Neural cell (in vitro differentiated cells): ENCODE measurements around the gene EYA2. TPM values are rescaled to one million over a fixed set of nuclear protein-coding genes. Genes with fewer than 3 reads are reported as not detected.

Experiments used
- H2AFZ ChIP-seq: fragments of 200-600, 300-800 bp; sonication (generic), shearing (Covaris generic); 2 replicates; pipeline ENCODE4 v1.6.0; 2014; ENCODE audit warnings: low read depth, mild to moderate bottlenecking, antibody characterized with exemption, low read length, moderate library complexity
- H3F3A ChIP-seq: fragments of 200-600 bp; shearing (Covaris generic); 2 replicates; pipeline ENCODE4 v1.6.1; 2016; ENCODE audit warnings: mild to moderate bottlenecking, moderate library complexity, mixed read lengths, antibody characterized with exemption, low read length; ENCODE audit not compliant: insufficient read depth, poor library complexity, severe bottlenecking
- H3K27ac ChIP-seq: fragments of 200-600, 300-800 bp; sonication (generic), shearing (Covaris generic); 2 replicates; pipeline ENCODE4 v1.5.1; 2014; ENCODE audit warnings: mild to moderate bottlenecking, low read length, moderate library complexity
- H3K27me3 ChIP-seq: fragments of 300-800, 200-600 bp; sonication (generic), shearing (Covaris generic); 2 replicates; pipeline ENCODE4 v1.6.0; 2014; ENCODE audit warnings: mild to moderate bottlenecking, low read depth, low read length, moderate library complexity; ENCODE audit not compliant: insufficient read depth
- H3K36me3 ChIP-seq: fragments of 300-800, 200-600 bp; sonication (generic), shearing (Covaris generic); 2 replicates; pipeline ENCODE4 v1.5.1; 2014; ENCODE audit warnings: mild to moderate bottlenecking, antibody characterized with exemption, low read length, moderate library complexity; ENCODE audit not compliant: insufficient read depth
- H3K4me2 ChIP-seq: fragments of 300-800, 200-600 bp; sonication (generic), shearing (Covaris generic); 2 replicates; pipeline ENCODE4 v1.6.0; 2014; ENCODE audit warnings: mild to moderate bottlenecking, low read length
- H3K4me3 ChIP-seq: fragments of 300-800, 200-600 bp; sonication (generic), shearing (Covaris generic); 2 replicates; pipeline ENCODE4 v1.5.1; 2014; ENCODE audit warnings: mild to moderate bottlenecking, low read length, moderate library complexity
- H3K79me2 ChIP-seq: fragments of 200-600 bp; shearing (Covaris generic); replicated peaks from 2 replicates; pipeline ENCODE4 v1.6.0; 2014; ENCODE audit warnings: mild to moderate bottlenecking, low read length, moderate library complexity; ENCODE audit not compliant: insufficient read depth
- H3K9ac ChIP-seq: fragments of 300-800, 200-600 bp; sonication (generic), shearing (Covaris generic); 2 replicates; pipeline ENCODE4 v1.6.1; 2016; ENCODE audit warnings: mild to moderate bottlenecking, low read length, mixed read lengths
- H3K9me2 ChIP-seq: fragments of 200-600 bp; shearing (Covaris generic); 2 replicates; pipeline ENCODE4 v1.6.1; 2016; ENCODE audit warnings: mild to moderate bottlenecking, low read length, mixed read lengths; ENCODE audit not compliant: insufficient read depth
- H3K9me3 ChIP-seq: fragments of 200-600, 300-800 bp; sonication (generic), shearing (Covaris generic); 2 replicates; pipeline ENCODE4 v1.6.1; 2016; ENCODE audit warnings: mild to moderate bottlenecking, mixed run types, low read length, moderate library complexity, mixed read lengths
- H4K20me1 ChIP-seq: fragments of 200-600 bp; shearing (Covaris generic); 2 replicates; pipeline ENCODE4 v1.6.1; 2016; ENCODE audit warnings: mild to moderate bottlenecking, mixed run types; ENCODE audit not compliant: insufficient read depth
- EP300 ChIP-seq: fragments of 450-650 bp; conservative IDR thresholded peaks from 2 replicates; pipeline ENCODE4 v1.6.1; 2014; ENCODE audit warnings: antibody characterized with exemption, mild to moderate bottlenecking, moderate library complexity; ENCODE audit not compliant: poor library complexity, severe bottlenecking
- EZH2 ChIP-seq: fragments of 200-600, 300-800 bp; shearing (Covaris generic), sonication (generic); IDR thresholded peaks from 2 replicates; pipeline ENCODE4 v1.6.1; 2014; ENCODE audit warnings: antibody characterized with exemption, low read length, borderline replicate concordance, mild to moderate bottlenecking; ENCODE audit not compliant: insufficient read depth, poor library complexity, severe bottlenecking
- MXI1 ChIP-seq: fragments of 450-650 bp; conservative IDR thresholded peaks from 2 replicates; pipeline ENCODE4 v1.6.1; 2014; ENCODE audit warnings: antibody characterized with exemption, mild to moderate bottlenecking; ENCODE audit not compliant: poor library complexity, severe bottlenecking
- POLR2AphosphoS5 ChIP-seq: IDR thresholded peaks from 2 replicates; pipeline ENCODE4 v1.6.1; 2012
- RAD21 ChIP-seq: fragments of 450-650 bp; conservative IDR thresholded peaks from 2 replicates; pipeline ENCODE4 v1.6.1; 2014; ENCODE audit warnings: antibody characterized with exemption, mild to moderate bottlenecking, moderate library complexity
- SMC3 ChIP-seq: fragments of 450-650 bp; conservative IDR thresholded peaks from 2 replicates; pipeline ENCODE4 v1.6.1; 2014; ENCODE audit warnings: antibody characterized with exemption, mild to moderate bottlenecking, moderate library complexity; ENCODE audit not compliant: poor library complexity
- TAF1 ChIP-seq: IDR thresholded peaks from 2 replicates; pipeline ENCODE4 v1.6.1; 2012; ENCODE audit warnings: low read depth
- polyA plus RNA-seq: library from polyadenylated mRNA; depleted of rRNA; stranded (reverse); fragments of >200 nt; gene quantifications from 2 replicates; pipeline ENCODE4 v1.2.3, GENCODE V29; 2014
- TF ChIP-seq, protein P1 (sequence below): fragments of 450-650 bp; IDR thresholded peaks from 2 replicates; pipeline ENCODE4 v1.5.1; 2014; ENCODE audit warnings: antibody characterized with exemption, mild to moderate bottlenecking, moderate library complexity; ENCODE audit not compliant: poor library complexity, severe bottlenecking
- TF ChIP-seq, protein P2 (sequence below): IDR thresholded peaks from 2 replicates; pipeline ENCODE4 v1.6.1; 2012; ENCODE audit warnings: borderline replicate concordance

EYA2 gene
- polyA plus RNA-seq, 1 donor from 2014 or later, result 0.88 TPM

DNA sequence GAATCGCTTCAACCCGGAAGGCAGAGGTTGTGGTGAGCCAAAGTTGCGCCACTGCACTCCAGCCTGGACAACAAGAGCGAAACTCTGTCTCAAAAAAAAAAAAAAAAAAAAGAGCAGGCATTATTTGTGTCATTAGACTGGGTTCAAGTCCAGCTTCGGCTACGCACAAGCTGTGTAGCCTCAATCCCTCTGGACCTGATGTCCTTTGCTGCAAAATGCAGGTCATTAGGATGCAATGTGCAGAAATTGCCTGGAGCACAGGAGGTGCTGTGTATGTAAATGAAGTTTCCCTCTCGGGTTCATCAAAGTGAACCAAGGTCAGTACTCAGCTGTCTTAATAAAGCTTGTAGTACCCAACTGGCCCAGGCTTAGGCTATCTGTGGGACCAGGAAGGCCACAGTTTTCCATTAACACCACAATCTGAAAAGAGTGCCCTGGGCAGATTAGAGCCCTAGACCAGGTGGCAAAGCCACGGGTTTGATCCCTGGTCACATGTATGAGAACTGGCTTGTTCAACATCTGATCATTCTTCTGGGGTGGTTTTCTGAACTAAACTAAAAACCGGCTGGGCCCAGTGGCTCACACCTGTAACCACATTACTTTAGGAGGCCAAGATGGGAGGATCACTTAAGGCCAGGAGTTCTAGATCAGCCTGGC, 306.6 kb downstream of the EYA2 start:
- no peaks in the 10 kb centered on the region for H4K20me1 ChIP-seq

DNA sequence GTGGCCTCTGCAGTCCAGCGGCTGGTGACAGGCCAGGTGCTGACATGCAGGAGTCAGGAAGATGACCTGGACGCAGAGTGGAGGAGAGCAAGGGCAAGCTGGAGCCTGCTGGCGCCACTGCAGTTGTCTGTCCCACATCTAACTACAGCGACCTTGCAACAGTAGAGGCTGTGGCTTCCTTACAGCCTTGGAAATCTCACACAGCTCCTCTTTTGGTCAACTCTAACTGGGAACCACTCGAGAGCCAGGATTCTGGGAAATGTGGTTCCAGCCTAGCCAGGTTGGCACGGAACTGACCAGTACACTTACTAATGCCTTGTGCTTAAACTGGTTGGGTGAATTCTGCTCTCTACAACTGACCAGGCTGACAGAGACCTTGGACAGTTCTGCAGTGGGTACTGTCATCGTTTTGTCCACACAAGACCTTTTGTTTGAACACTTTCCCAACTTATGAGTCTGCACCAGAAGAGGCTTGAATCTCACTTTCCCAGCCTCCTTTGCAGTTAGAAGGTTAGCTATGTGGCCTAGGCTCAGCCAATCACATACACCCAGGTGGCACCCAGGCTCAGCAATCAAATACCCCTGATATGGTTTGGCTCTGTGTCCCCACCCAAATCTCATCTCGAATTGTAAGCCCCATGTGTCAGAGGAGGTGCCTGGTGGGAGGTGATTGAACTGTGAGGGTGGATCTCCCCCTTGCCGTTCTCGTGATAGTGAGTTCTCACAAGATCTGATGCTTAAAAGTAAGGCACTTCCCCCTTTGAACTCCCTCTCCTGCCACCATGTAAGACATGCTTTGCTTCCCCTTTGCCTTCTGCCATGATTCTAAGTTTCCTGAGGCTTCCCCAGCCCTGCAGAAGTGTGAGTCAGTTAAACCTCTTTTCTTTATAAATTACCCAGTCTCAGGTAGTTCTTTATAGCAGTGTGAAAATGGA, 308.4 kb downstream of the EYA2 start:
- Histone ChIP-seq H3K9me2 (no peaks in the 10 kb centered on the region), H3K9me3 (no peaks in the 10 kb centered on the region), H3K9ac (no peak overlapping the region), H3K79me2 (no peaks in the 10 kb centered on the region), H3K27me3 (no peaks in the 10 kb centered on the region), H3K36me3 (no peaks in the 10 kb centered on the region), H2AFZ (no peak overlapping the region), H3K4me2 (no peak overlapping the region), H3K27ac (no peak overlapping the region), H3K4me3 (no peak overlapping the region), H3F3A (no peaks in the 10 kb centered on the region), H4K20me1 (no peaks in the 10 kb centered on the region)
- no peak for TF ChIP-seq SMC3
- no peak for TF ChIP-seq MXI1
- TF ChIP-seq TAF1, result no peak
- no peak for TF ChIP-seq EZH2
- no peak for TF ChIP-seq RAD21
- TF ChIP-seq, protein P1, sequence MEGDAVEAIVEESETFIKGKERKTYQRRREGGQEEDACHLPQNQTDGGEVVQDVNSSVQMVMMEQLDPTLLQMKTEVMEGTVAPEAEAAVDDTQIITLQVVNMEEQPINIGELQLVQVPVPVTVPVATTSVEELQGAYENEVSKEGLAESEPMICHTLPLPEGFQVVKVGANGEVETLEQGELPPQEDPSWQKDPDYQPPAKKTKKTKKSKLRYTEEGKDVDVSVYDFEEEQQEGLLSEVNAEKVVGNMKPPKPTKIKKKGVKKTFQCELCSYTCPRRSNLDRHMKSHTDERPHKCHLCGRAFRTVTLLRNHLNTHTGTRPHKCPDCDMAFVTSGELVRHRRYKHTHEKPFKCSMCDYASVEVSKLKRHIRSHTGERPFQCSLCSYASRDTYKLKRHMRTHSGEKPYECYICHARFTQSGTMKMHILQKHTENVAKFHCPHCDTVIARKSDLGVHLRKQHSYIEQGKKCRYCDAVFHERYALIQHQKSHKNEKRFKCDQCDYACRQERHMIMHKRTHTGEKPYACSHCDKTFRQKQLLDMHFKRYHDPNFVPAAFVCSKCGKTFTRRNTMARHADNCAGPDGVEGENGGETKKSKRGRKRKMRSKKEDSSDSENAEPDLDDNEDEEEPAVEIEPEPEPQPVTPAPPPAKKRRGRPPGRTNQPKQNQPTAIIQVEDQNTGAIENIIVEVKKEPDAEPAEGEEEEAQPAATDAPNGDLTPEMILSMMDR, result no peak
- TF ChIP-seq EP300, result no peak
- no peak for TF ChIP-seq POLR2AphosphoS5

More for the DNA sequence above, 306.6 kb downstream of the EYA2 start:
- H3K9me2 ChIP-seq, result no peaks in the 10 kb centered on the region
- no peaks in the 10 kb centered on the region for H3K9me3 ChIP-seq
- TF ChIP-seq, protein P2, sequence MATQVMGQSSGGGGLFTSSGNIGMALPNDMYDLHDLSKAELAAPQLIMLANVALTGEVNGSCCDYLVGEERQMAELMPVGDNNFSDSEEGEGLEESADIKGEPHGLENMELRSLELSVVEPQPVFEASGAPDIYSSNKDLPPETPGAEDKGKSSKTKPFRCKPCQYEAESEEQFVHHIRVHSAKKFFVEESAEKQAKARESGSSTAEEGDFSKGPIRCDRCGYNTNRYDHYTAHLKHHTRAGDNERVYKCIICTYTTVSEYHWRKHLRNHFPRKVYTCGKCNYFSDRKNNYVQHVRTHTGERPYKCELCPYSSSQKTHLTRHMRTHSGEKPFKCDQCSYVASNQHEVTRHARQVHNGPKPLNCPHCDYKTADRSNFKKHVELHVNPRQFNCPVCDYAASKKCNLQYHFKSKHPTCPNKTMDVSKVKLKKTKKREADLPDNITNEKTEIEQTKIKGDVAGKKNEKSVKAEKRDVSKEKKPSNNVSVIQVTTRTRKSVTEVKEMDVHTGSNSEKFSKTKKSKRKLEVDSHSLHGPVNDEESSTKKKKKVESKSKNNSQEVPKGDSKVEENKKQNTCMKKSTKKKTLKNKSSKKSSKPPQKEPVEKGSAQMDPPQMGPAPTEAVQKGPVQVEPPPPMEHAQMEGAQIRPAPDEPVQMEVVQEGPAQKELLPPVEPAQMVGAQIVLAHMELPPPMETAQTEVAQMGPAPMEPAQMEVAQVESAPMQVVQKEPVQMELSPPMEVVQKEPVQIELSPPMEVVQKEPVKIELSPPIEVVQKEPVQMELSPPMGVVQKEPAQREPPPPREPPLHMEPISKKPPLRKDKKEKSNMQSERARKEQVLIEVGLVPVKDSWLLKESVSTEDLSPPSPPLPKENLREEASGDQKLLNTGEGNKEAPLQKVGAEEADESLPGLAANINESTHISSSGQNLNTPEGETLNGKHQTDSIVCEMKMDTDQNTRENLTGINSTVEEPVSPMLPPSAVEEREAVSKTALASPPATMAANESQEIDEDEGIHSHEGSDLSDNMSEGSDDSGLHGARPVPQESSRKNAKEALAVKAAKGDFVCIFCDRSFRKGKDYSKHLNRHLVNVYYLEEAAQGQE, result no peak
- no peak for TF ChIP-seq EZH2
- TF ChIP-seq EP300, result no peak
- no peak for TF ChIP-seq TAF1
- no peak for TF ChIP-seq POLR2AphosphoS5
- TF ChIP-seq, protein P1, result no peak
- no peak for TF ChIP-seq SMC3
- TF ChIP-seq MXI1, result no peak
- TF ChIP-seq RAD21, result no peak
- no peaks in the 10 kb centered on the region for H3K36me3 ChIP-seq
- H3K79me2 ChIP-seq, result no peaks in the 10 kb centered on the region
- H3K27me3 ChIP-seq, result no peaks in the 10 kb centered on the region
- H3K4me2 ChIP-seq, result no peak overlapping the region
- H3F3A ChIP-seq, result no peaks in the 10 kb centered on the region
- H3K27ac ChIP-seq, result no peak overlapping the region
- H3K9ac ChIP-seq, result no peak overlapping the region
- no peak overlapping the region for H3K4me3 ChIP-seq
- H2AFZ ChIP-seq, result no peak overlapping the region
